HepG2 (cell line): Measurements from ENCODE around the gene GRIK4. TPM values are rescaled to one million over a fixed set of nuclear protein-coding genes. Genes with fewer than 3 reads are reported as not detected.

Experiments
- E2F5 ChIP-seq: sonication (generic); formaldehyde crosslinking; conservative IDR thresholded peaks from 2 replicates; pipeline ENCODE4 v1.4.0; 2020; ENCODE audit warnings: missing genetic modification reagents
- FOXJ3 ChIP-seq: sonication (generic); formaldehyde crosslinking; IDR thresholded peaks from 2 replicates; pipeline ENCODE4 v1.4.0; 2020; ENCODE audit warnings: missing genetic modification reagents, mild to moderate bottlenecking, borderline replicate concordance
- RARA ChIP-seq: IDR thresholded peaks from 2 replicates; pipeline ENCODE4 v1.6.1; 2016; ENCODE audit warnings: missing genetic modification reagents, missing compliant biosample characterization
- RXRB ChIP-seq: IDR thresholded peaks from 2 replicates; pipeline ENCODE4 v1.6.1; 2016; ENCODE audit warnings: borderline replicate concordance, missing genetic modification reagents, missing compliant biosample characterization
- SMC3 ChIP-seq: IDR thresholded peaks from 2 replicates; pipeline ENCODE4 v1.6.1; 2011; ENCODE audit warnings: low read length, improper control_type of control experiment
- SP4 ChIP-seq: sonication (generic); formaldehyde crosslinking; IDR thresholded peaks from 2 replicates; pipeline ENCODE4 v1.8.1; 2023; ENCODE audit warnings: mild to moderate bottlenecking, missing genetic modification reagents
- TBL1XR1 ChIP-seq: fragments of 150-350 bp; IDR thresholded peaks from 2 replicates; pipeline ENCODE4 v1.6.1; 2014; ENCODE audit warnings: borderline replicate concordance, low read length; ENCODE audit not compliant: partially characterized antibody
- WIZ ChIP-seq: sonication (generic); formaldehyde crosslinking; IDR thresholded peaks from 2 replicates; pipeline ENCODE4 v1.5.1; 2020; ENCODE audit warnings: mild to moderate bottlenecking, missing genetic modification reagents
- ZFP1 ChIP-seq: IDR thresholded peaks from 2 replicates; pipeline ENCODE4 v1.6.1; 2016
- ZNF382 ChIP-seq: sonication (generic); formaldehyde crosslinking; IDR thresholded peaks from 2 replicates; pipeline ENCODE4 v1.5.0; 2020; ENCODE audit warnings: missing genetic modification reagents, mild to moderate bottlenecking, borderline replicate concordance
- ZNF503 ChIP-seq: sonication (generic); formaldehyde crosslinking; IDR thresholded peaks from 2 replicates; pipeline ENCODE4 v1.4.0; 2020; ENCODE audit warnings: missing genetic modification reagents
- polyA plus RNA-seq, 8 experiments: library from polyadenylated mRNA; depleted of rRNA in 3 of 8; stranded (reverse) in 7 of 8; unstranded in 1 of 8; fragments of >200 nt; fragmentation: Illumina TruSeq in 4 of 8; extraction: Trizol in 4 of 8; gene quantifications; 2 replicates each; pipeline versions ENCODE4 v1.2.1 to v1.2.3, GENCODE V29; 2011 to 2016; ENCODE audit warnings: low read depth in 4 of 8, missing spikeins in 1 of 8, mixed read lengths in 1 of 8; ENCODE audit not compliant: insufficient read depth in 1 of 8
- total RNA-seq, 5 experiments: library from RNA; depleted of rRNA; stranded (reverse); fragments of >200 nt; fragmentation: Illumina TruSeq; extraction: Trizol; gene quantifications; 2 replicates each; pipeline ENCODE4 v1.2.3, GENCODE V29; 2016; ENCODE audit warnings: low read depth in 1 of 5
- TF ChIP-seq, protein P1 (sequence below): sonication (generic); formaldehyde crosslinking; IDR thresholded peaks from 2 replicates; pipeline ENCODE4 v1.4.0; 2020; ENCODE audit warnings: missing genetic modification reagents
- TF ChIP-seq, protein P2 (sequence below), 2 experiments: sonication (generic) in 1 of 2; formaldehyde crosslinking in 1 of 2; IDR thresholded peaks; 2 replicates each; pipeline versions ENCODE4 v1.4.0 to v1.6.1; 2016 to 2020; ENCODE audit warnings: borderline replicate concordance in 1 of 2, low read depth in 1 of 2, mild to moderate bottlenecking in 1 of 2, missing genetic modification reagents in 1 of 2
- TF ChIP-seq, protein P3 (sequence below): sonication (generic); formaldehyde crosslinking; IDR thresholded peaks from 2 replicates; pipeline ENCODE4 v1.5.0; 2020; ENCODE audit warnings: missing genetic modification reagents

GRIK4 gene
- total and polyA plus RNA-seq, 2 of the 13 experiments (the other 11 are each of a cell fraction or from before 2014, with no cell fraction given) = 0.04 to 0.07 TPM

DNA sequence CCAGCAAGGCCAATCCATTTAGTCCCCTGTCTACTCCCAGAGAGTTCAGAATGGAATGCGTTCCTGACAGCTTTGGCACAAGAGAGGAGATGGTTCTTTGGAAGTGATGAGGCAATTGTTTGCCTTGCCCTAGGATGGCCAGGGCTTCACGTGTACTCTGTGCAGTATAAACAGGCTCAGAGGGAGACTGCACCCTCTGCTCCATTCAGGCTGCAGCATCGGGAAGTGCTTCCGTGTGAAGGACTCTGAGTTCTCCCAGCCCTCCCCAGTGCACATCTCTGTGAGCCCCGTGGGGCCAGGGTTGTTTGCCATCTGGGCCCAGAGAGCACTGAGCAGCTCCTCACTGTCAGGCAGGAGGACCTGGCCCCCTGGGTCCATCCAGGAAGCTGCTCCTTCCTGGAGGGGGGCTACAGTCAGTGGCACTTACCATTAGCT, 297.1 kb downstream of the GRIK4 start (continued):
- TF ChIP-seq, protein P1, sequence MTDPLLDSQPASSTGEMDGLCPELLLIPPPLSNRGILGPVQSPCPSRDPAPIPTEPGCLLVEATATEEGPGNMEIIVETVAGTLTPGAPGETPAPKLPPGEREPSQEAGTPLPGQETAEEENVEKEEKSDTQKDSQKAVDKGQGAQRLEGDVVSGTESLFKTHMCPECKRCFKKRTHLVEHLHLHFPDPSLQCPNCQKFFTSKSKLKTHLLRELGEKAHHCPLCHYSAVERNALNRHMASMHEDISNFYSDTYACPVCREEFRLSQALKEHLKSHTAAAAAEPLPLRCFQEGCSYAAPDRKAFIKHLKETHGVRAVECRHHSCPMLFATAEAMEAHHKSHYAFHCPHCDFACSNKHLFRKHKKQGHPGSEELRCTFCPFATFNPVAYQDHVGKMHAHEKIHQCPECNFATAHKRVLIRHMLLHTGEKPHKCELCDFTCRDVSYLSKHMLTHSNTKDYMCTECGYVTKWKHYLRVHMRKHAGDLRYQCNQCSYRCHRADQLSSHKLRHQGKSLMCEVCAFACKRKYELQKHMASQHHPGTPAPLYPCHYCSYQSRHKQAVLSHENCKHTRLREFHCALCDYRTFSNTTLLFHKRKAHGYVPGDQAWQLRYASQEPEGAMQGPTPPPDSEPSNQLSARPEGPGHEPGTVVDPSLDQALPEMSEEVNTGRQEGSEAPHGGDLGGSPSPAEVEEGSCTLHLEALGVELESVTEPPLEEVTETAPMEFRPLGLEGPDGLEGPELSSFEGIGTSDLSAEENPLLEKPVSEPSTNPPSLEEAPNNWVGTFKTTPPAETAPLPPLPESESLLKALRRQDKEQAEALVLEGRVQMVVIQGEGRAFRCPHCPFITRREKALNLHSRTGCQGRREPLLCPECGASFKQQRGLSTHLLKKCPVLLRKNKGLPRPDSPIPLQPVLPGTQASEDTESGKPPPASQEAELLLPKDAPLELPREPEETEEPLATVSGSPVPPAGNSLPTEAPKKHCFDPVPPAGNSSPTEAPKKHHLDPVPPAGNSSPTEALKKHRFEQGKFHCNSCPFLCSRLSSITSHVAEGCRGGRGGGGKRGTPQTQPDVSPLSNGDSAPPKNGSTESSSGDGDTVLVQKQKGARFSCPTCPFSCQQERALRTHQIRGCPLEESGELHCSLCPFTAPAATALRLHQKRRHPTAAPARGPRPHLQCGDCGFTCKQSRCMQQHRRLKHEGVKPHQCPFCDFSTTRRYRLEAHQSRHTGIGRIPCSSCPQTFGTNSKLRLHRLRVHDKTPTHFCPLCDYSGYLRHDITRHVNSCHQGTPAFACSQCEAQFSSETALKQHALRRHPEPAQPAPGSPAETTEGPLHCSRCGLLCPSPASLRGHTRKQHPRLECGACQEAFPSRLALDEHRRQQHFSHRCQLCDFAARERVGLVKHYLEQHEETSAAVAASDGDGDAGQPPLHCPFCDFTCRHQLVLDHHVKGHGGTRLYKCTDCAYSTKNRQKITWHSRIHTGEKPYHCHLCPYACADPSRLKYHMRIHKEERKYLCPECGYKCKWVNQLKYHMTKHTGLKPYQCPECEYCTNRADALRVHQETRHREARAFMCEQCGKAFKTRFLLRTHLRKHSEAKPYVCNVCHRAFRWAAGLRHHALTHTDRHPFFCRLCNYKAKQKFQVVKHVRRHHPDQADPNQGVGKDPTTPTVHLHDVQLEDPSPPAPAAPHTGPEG (CRISPR knock-in tag) = no peak
- TF ChIP-seq E2F5 (CRISPR knock-in tag) (no peak), FOXJ3 (CRISPR knock-in tag) (peak; percentile 87; the same call in 1 of the 2 replicates), TBL1XR1 (no peak), ZNF503 (CRISPR knock-in tag) (0 out of 2 replicates have a peak, but pooled peaks have one; percentile 43), ZNF382 (no peak), RXRB (CRISPR knock-in tag) (peak; percentile 89), WIZ (CRISPR knock-in tag) (peak; percentile 88), SP4 (CRISPR knock-in tag) (peak; percentile 51; the same call in 1 of the 2 replicates), SMC3 (0 out of 2 replicates have a peak, but pooled peaks have one; percentile 2), RARA (CRISPR knock-in tag) (peak; percentile 82), ZFP1 (peak; percentile 71; the same call in 1 of the 2 replicates)
- TF ChIP-seq, protein P2, sequence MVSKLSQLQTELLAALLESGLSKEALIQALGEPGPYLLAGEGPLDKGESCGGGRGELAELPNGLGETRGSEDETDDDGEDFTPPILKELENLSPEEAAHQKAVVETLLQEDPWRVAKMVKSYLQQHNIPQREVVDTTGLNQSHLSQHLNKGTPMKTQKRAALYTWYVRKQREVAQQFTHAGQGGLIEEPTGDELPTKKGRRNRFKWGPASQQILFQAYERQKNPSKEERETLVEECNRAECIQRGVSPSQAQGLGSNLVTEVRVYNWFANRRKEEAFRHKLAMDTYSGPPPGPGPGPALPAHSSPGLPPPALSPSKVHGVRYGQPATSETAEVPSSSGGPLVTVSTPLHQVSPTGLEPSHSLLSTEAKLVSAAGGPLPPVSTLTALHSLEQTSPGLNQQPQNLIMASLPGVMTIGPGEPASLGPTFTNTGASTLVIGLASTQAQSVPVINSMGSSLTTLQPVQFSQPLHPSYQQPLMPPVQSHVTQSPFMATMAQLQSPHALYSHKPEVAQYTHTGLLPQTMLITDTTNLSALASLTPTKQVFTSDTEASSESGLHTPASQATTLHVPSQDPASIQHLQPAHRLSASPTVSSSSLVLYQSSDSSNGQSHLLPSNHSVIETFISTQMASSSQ (IDR thresholded peaks at IDR 0.05; ENCODE audit: low read depth) = peak; percentile 36; the same call in 1 of the 2 replicates
- TF ChIP-seq, protein P2 (CRISPR knock-in tag; IDR thresholded peaks at IDR 0.05; ENCODE audit: borderline replicate concordance) = peak; percentile 81
- TF ChIP-seq, protein P3, sequence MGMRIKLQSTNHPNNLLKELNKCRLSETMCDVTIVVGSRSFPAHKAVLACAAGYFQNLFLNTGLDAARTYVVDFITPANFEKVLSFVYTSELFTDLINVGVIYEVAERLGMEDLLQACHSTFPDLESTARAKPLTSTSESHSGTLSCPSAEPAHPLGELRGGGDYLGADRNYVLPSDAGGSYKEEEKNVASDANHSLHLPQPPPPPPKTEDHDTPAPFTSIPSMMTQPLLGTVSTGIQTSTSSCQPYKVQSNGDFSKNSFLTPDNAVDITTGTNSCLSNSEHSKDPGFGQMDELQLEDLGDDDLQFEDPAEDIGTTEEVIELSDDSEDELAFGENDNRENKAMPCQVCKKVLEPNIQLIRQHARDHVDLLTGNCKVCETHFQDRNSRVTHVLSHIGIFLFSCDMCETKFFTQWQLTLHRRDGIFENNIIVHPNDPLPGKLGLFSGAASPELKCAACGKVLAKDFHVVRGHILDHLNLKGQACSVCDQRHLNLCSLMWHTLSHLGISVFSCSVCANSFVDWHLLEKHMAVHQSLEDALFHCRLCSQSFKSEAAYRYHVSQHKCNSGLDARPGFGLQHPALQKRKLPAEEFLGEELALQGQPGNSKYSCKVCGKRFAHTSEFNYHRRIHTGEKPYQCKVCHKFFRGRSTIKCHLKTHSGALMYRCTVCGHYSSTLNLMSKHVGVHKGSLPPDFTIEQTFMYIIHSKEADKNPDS (CRISPR knock-in tag) = 0 out of 2 replicates have a peak, but pooled peaks have one; percentile 67
